Measurements from ENCODE around the gene MIOX. TPM values are rescaled to one million over a fixed set of nuclear protein-coding genes. Genes with fewer than 3 reads are reported as not detected.
A peak's percentile ranks its signal among the peaks of the same experiment; 100 is the strongest.

Gene MIOX
- total and polyA plus RNA-seq, 2 of the 13 experiments (the other 11 are each of a cell fraction or from before 2014, with no cell fraction given) = 1.5 to 2.9 TPM

DNA sequence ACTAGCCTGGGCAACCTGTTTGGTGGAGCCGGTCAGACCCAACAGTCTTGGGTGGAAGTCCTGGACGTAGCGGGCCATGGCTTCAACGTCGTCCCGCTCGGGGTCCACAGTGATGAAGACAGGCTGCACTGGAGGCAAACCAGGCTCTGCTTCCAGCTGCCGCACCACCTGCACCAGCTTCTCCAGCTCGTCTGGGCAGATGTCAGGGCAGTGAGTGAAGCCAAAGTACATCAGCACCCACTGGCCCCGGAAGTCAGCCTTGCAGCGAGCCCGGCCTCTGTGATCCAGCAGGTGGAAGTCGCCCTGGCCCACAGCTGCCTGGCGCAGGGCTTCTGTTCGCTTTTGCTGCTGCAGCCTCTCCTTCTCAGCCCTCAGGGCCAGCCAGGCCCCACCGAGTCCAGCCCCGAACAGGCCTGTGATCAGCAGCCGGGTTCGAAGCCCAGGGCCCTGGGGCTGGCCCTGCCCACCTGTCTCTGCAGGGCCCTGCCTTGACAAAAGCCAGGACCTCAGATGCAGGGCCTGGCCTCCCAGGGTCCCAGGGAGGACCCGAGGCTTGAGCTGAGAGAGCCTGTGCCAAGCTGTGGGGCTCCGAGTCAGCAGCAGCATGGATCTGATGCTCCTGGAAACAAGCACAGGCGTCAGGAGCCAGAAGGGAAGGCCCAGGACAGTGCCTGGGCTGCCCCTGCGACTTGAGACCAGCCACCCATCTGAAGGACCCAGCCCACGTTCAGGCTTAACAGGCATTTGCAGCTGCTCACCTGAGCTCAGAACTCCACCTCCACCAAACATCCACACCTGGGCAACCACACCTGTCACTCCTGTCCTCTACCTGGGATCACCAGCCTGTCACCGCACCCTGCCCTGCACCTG is 37.4 kb downstream of the MIOX start:
- intact Hi-C loops (cut with micrococcal nuclease; ENCODE audit: unreplicated experiment) = no loop called here
- no TSS peak for BruUV-seq (replicated peaks)
- Histone ChIP-seq H3K79me2 (ENCODE audit: insufficient read depth, low read length) (peaks cover 20% of the 10 kb centered on the region), H3K4me2 (ENCODE audit: low read depth, low read length) (peak overlapping the region; percentile 100), H3K4me1 (ENCODE audit: insufficient read depth, low read length) (peaks cover 38% of the 10 kb centered on the region), H3K9me3 (ENCODE audit: low read length) (no peaks in the 10 kb centered on the region), H3K27ac (ENCODE audit: extremely low read length, insufficient read depth, low read length) (peak overlapping the region; percentile 94), H3K36me3 (replicated peaks in 1 of 2; ENCODE audit: control insufficient read depth in 1 of 2, insufficient read depth in 2 of 2, low read length in 2 of 2) (peaks cover 8 to 32% of the 10 kb centered on the region in 2 experiments; a peak in 4 of 5 replicates), H3K27me3 (ENCODE audit: control insufficient read depth in 1 of 2, insufficient read depth in 2 of 2, low read length in 2 of 2) (no peaks in the 10 kb centered on the region), H2AFZ (ENCODE audit: low read length) (no peak overlapping the region), H4K20me1 (ENCODE audit: insufficient read depth, low read length) (peaks cover 19% of the 10 kb centered on the region), H3K9ac (ENCODE audit: insufficient read depth, low read depth, low read length) (peak overlapping the region; percentile 91), H3K4me3 (replicated peaks in 1 of 3; ENCODE audit: insufficient read depth in 1 of 3, low read depth in 2 of 3, low read length in 3 of 3) (peak overlapping the region; percentile 65 to 84 (median 83))
- DNase-seq (ENCODE audit: low spot score) (no peak), ATAC-seq (no peak), FAIRE-seq (no peak)
- POLR2A ChIA-PET = interaction anchor here (0.7 to 4.2 kb wide), 16 partner anchors 11 to 273 kb away, joined by 3 to 97 read pairs (median 13); partner anchors contain the start of genes CHKB, DENND6B, HDAC10 and KLHDC7B
- CTCF ChIA-PET (ENCODE audit: low intra/inter-chr PET ratio, low total read pairs) = no interaction called here
- 88% methylated on average over 1 of the region's 25 CpGs for WGBS (ENCODE audit: low lambda C conversion rate)
- in situ Hi-C loops (cut with HindIII; ENCODE audit: extremely low pct_ligation_motif_present, low pct_unique_long_range_greater_than_20kb) = no loop called here
- TF ChIP-seq PRMT3 (CRISPR knock-in tag; IDR thresholded peaks at IDR 0.05; ENCODE audit: borderline replicate concordance, low read depth) (no peak), RFX1 (IDR thresholded peaks at IDR 0.05) (no peak), MYNN (CRISPR knock-in tag; IDR thresholded peaks at IDR 0.05; ENCODE audit: low read depth) (no peak), ZNF816 (CRISPR knock-in tag; IDR thresholded peaks at IDR 0.05; ENCODE audit: borderline replicate concordance) (no peak), SNAPC2 (CRISPR knock-in tag; IDR thresholded peaks at IDR 0.05) (no peak), GPN1 (CRISPR knock-in tag; IDR thresholded peaks at IDR 0.05; ENCODE audit: borderline replicate concordance) (no peak), RBFOX2 (IDR thresholded peaks at IDR 0.05; ENCODE audit: low read depth, low read length) (peak; percentile 66; the same call in 1 of the 2 replicates), SMAD9 (CRISPR knock-in tag; IDR thresholded peaks at IDR 0.05) (no peak), ZNF180 (CRISPR knock-in tag; IDR thresholded peaks at IDR 0.05; ENCODE audit: borderline replicate concordance, low read depth) (no peak), ZBTB38 (CRISPR knock-in tag; IDR thresholded peaks at IDR 0.05) (peak; percentile 74), ZNF432 (CRISPR knock-in tag; IDR thresholded peaks at IDR 0.05; ENCODE audit: borderline replicate concordance) (no peak), ASH2L (IDR thresholded peaks at IDR 0.05; ENCODE audit: insufficient read length, low read depth, low read length) (no peak), KLF13 (CRISPR knock-in tag; IDR thresholded peaks at IDR 0.05) (no peak), TBX2 (CRISPR knock-in tag; IDR thresholded peaks at IDR 0.05; ENCODE audit: borderline replicate concordance) (no peak)
- TF ChIP-seq, protein P1, sequence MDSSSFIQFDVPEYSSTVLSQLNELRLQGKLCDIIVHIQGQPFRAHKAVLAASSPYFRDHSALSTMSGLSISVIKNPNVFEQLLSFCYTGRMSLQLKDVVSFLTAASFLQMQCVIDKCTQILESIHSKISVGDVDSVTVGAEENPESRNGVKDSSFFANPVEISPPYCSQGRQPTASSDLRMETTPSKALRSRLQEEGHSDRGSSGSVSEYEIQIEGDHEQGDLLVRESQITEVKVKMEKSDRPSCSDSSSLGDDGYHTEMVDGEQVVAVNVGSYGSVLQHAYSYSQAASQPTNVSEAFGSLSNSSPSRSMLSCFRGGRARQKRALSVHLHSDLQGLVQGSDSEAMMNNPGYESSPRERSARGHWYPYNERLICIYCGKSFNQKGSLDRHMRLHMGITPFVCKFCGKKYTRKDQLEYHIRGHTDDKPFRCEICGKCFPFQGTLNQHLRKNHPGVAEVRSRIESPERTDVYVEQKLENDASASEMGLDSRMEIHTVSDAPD (CRISPR knock-in tag; IDR thresholded peaks at IDR 0.05) = no peak
- TF ChIP-seq, protein P2, sequence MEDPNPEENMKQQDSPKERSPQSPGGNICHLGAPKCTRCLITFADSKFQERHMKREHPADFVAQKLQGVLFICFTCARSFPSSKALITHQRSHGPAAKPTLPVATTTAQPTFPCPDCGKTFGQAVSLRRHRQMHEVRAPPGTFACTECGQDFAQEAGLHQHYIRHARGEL (CRISPR knock-in tag; IDR thresholded peaks at IDR 0.05) = 0 out of 2 replicates have a peak, but pooled peaks have one; percentile 33
- TF ChIP-seq, protein P3, sequence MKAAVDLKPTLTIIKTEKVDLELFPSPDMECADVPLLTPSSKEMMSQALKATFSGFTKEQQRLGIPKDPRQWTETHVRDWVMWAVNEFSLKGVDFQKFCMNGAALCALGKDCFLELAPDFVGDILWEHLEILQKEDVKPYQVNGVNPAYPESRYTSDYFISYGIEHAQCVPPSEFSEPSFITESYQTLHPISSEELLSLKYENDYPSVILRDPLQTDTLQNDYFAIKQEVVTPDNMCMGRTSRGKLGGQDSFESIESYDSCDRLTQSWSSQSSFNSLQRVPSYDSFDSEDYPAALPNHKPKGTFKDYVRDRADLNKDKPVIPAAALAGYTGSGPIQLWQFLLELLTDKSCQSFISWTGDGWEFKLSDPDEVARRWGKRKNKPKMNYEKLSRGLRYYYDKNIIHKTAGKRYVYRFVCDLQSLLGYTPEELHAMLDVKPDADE (CRISPR knock-in tag; IDR thresholded peaks at IDR 0.05) = no peak
- TF ChIP-seq, protein P4, sequence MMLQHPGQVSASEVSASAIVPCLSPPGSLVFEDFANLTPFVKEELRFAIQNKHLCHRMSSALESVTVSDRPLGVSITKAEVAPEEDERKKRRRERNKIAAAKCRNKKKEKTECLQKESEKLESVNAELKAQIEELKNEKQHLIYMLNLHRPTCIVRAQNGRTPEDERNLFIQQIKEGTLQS (CRISPR knock-in tag; IDR thresholded peaks at IDR 0.05) = no peak
- TF ChIP-seq, protein P5, sequence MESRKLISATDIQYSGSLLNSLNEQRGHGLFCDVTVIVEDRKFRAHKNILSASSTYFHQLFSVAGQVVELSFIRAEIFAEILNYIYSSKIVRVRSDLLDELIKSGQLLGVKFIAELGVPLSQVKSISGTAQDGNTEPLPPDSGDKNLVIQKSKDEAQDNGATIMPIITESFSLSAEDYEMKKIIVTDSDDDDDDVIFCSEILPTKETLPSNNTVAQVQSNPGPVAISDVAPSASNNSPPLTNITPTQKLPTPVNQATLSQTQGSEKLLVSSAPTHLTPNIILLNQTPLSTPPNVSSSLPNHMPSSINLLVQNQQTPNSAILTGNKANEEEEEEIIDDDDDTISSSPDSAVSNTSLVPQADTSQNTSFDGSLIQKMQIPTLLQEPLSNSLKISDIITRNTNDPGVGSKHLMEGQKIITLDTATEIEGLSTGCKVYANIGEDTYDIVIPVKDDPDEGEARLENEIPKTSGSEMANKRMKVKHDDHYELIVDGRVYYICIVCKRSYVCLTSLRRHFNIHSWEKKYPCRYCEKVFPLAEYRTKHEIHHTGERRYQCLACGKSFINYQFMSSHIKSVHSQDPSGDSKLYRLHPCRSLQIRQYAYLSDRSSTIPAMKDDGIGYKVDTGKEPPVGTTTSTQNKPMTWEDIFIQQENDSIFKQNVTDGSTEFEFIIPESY (CRISPR knock-in tag; IDR thresholded peaks at IDR 0.05) = 0 out of 2 replicates have a peak, but pooled peaks have one; percentile 1
